Measurements from ENCODE around the gene RNASEH1. TPM values are rescaled to one million over a fixed set of nuclear protein-coding genes. Genes with fewer than 3 reads are reported as not detected.

Gene RNASEH1
- polyA plus RNA-seq (ENCODE audit: insufficient read length) = 20.2 TPM

DNA sequence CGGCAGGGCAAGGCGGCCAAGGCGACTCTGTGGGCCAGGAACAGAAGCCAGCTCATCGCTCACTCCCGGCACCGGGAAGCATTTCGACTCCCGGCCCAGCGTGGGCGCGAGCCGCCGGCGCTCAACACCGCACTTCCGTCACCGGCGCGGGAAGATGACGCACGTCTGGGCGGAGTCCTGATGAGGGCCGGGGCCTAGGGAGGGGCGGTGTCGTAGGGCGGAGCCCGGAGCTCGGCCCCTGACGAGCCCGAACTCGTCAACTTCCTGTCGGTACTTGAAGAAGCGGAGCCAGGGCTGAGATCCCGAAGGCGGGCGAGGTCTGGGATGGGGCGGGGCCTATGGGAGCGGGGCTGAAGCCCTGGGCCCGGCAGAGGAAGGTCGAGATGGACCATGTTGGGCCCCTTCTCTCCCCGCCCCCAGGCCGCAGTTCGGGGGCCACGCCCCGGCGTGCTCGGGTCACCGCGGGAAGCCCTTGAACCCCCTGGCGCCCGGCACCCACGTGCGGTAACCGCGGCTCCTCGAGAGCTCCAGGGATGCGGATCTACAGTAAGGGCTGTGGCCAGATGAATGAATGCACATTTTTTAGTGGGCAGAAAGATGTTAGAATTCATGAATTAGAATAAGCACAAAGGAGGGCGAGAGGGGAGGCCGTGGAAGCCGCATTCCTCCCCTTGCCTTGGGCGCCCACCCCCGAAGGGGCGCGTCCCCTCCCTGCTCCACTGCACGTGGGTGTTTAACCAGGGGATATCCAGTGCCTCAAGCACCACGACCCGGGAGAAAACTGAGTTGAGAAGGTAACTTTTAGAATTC is at the start of gene RNASEH1:
TSS of gene RNASEH1 (minus strand) at position 129 of the 810 bp plus-strand sequence. CDS start at position 56, 73 bp downstream.
- DNase-seq = peak; percentile 99

DNA sequence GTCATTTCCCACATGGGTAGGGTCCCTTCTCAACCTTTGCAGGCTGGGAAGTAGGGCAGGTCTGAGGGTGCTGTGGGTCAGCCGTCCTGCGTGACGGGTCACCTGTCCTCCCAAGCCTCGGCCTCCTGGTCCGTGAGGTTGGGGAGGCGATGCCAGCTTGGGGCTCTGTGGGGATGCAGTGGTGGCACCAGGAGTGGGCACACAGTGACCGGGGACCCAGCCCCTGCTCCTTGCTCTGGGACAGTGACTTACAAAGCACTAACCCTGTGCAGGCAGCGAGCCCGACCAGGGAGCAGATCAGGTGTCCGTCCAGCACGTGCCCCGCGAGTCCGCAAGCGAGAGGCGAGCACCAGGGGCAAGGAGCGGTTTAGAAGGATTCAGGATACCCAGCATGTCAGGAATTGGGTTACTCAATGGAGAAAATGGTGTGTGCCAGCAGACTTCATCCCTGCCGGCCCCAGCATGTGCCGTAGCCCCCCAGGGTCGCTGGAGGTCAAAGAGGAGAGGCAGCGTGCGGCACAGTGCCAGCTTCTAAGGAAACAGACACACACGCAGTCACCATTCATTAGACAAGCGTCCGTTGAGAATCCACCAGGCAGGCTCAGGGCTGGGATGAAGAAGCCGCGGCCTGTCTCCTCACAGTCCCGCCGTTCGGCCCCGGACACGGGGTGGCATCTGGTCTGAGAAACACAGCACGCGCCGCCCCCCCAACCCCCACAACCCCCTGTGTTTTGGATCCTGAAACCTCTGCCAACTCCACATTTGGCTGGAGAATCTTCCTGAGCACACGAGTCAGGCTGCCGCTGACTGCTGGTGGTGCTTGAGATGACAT is 48.5 kb upstream of the RNASEH1 start:
- no peak for DNase-seq

- DNase-seq = no peak
Measured at GRCh38 chr2:3606028-3606369, 47.9 kb upstream of the RNASEH1 start.

- DNase-seq = peak; percentile 56
Measured at GRCh38 chr2:3604991-3605961, 47.1 kb upstream of the RNASEH1 start.

- DNase-seq = no peak
Measured at GRCh38 chr2:3604207-3604877, 46.2 kb upstream of the RNASEH1 start.

DNA sequence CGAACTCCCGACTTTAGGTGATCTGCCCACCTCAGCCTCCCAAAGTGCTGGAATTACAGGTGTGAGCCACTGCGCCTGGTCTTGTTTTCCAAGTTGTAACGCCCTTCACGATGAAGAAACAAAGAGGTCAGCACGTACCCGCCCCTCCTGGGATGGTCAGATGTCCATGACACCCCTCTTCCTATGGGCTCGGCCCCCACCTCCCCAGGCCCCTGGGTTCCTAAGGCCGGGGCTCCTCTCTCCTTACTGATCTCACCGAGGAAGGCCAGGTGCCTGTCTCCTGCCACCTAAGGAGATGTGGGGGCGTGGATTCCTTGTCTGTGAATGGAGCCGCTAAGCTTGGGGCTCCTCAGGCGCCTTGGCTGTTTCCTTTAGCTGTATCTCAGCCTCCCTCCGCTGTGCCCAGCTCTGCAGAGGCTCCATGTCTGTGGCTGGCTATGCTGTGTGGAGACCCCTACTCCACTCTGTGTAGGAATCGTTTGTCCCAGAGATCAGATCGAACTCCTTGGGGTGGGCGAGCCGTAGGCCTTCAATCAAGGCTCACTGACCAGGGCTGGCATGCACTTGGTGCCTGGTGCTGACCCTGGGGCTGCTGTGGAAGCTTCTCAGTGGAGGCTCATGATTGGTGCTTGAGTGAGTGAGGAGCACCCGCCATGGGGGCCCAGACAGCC is 45.5 kb upstream of the RNASEH1 start:
- DNase-seq = no peak

DNA sequence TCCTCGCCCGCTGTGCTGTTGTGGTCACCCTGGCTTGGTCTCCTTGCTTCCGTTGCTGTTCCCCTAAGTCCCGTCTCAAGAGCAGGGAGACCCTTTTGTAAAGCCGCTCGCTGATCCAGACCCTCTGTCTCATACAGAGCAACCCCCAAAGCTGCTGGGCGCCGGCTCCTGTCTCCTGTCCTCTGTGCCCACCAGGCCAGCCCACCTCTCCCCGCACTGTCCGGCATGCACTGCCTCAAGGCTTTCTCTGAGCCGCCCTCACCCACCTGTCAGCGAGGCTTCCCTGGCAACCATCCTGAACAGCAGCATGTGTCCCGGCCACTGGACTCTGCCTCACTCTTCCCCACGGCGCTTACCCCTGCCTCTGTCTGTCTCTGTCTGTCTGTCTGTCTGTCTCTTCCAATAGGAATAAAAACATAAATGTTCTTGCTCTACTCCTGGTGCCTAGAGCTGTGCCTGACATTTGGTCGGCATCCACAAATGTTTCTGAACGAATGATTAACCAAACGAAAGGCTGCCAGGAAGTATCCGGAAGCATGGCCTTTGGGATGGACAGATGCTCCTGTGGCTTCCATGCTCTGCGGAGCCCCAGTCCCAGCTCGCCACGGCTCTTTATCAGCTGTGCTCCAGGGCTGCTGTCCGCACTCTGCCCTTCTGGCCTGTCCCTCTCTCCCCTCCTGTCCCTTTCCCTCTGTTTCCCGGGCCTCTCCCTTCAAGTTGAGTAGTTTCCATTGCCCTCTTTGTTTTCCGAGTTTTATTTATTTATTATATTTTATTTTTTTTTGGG is 44.6 kb upstream of the RNASEH1 start:
- DNase-seq = no peak

GRCh38 chr2:3601561-3602271 is 43.6 kb upstream of the RNASEH1 start:
- DNase-seq = no peak

DNA sequence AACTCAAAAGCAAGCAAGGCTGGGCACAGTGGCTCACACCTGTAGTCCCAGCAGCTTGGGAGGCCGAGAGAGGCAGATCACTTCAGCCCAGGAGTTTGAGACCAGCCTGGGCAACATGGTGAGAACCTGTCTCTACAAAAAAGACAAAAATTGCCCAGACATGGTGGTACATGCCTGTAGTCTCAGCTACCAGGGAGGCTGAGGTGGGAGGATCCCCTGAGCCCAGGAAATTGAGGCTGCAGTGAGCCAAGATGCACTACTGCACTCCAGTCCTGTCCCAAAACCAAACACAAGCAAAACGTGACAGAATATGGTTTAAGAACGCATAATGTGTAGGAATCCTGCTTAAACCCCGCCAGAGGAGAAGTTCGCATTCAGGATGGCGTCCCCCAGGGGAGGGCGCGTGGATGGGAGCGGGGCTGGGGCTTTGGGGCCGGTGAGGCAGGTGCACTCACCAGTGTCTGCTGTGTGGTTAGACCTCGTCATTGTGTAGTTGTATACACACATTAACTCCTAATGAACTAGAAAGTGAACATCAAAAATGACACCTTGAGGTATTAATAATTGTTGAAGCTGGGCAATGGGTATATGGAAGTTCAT is 42.2 kb upstream of the RNASEH1 start:
- no peak for DNase-seq

DNA sequence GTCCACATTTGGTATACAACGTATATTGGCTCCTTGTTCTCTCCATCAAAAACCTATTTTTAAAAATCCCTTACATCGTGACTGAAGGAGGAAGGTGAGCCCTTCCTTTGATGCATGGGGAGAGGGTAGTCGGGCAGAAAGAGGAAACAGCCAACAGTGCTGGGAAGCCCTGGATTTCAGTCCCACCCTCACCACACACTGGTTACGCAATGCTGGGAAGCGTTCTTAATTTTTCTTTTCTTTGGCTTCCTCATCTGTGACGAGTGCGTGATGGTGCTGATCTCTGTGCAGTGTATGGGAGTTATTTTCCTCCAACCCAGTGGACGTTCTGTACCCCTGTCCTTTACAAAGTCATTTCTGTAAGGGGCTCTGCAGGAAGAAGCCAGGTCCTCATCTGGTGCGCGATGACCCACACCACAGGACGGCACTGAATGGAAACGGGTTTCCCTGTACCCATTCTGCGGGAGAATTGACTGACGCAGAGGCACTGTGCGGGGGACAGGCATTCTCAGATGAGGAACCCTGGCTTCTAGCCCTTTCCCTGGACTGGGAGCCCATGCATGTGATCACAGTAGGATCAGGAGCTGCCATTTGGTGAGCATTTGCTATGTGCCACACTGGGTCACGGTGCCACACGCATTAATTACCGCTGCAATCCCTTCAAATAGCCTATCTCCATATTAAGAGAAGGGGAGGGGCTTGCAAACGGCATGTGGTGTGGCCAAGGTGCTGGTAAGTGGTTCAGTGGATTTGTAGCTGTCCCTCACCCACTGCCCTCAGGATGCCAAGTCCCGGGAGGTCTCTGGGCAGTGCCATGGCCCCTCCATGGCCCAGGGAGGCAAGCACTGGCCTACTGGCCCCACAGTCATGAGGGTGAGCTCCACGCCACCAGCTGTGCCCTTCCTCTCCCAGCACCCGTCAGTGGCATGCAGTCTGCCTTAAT is 41.0 kb upstream of the RNASEH1 start:
- DNase-seq = no peak

- no peak for DNase-seq
Measured at GRCh38 chr2:3598197-3598910, 40.2 kb upstream of the RNASEH1 start.

- DNase-seq = no peak
Measured at GRCh38 chr2:3597567-3597966, 39.4 kb upstream of the RNASEH1 start.

- no peak for DNase-seq
Measured at GRCh38 chr2:3596901-3597417, 38.8 kb upstream of the RNASEH1 start.

DNA sequence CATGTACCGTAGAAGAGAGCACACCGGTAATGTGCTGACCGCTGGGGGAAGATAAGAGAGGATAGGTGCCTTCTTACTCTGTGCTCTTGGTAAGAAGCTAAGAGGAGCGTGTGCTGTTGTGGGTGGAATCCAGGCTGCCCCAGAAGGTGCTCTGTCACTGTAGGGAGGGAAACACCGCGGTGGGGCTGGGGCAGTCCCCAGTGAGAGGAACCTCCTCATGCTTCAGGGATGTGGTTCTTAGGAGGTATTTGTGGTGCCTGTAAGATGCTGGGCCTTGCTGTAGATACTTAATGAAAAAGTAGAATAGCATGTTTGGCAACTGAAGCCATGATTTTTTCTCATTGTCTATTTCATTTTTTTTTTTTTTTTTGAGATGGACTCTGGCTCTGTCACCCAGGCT is 37.9 kb upstream of the RNASEH1 start:
- DNase-seq = no peak

GRCh38 chr2:3595404-3595803 is 37.3 kb upstream of the RNASEH1 start:
- DNase-seq = no peak

GRCh38 chr2:3594493-3595281 is 36.6 kb upstream of the RNASEH1 start, which contains the start of gene COLEC11:
TSS of gene COLEC11 (plus strand) at chr2:3595112. CDS start at chr2:3604341, 9,229 bp downstream.
- peak; percentile 39 for DNase-seq

All from hindlimb muscle (tissue), 1 donor.